Myocyte (in vitro differentiated cells): ENCODE measurements around the gene PCDHA12. TPM values are rescaled to one million over a fixed set of nuclear protein-coding genes. Genes with fewer than 3 reads are reported as not detected.
"Not testable (repeated sequence)": the region's sequence is repeated elsewhere in the genome, so short reads cannot be mapped to it uniquely, and the experiment has no call there.

Experiments
- DNase-seq: peaks from one replicate; pipeline ENCODE4 v3.0.0-alpha.2; 2012; ENCODE audit warnings: low read depth
- polyA plus RNA-seq: library from polyadenylated mRNA; unstranded; fragments of >200 nt; gene quantifications from one replicate; pipeline ENCODE4 v1.2.1, GENCODE V29; 2012; ENCODE audit warnings: missing spikeins
- total RNA-seq: library from RNA; depleted of rRNA; stranded (reverse); fragments of >200 nt; gene quantifications from 2 replicates; pipeline ENCODE4 v1.2.3, GENCODE V29; 2014

Gene PCDHA12
- total RNA-seq, result 0.03 and 0.16 TPM in 2 replicates
- not detected for polyA plus RNA-seq

- no peak for DNase-seq
These were observed at the start of gene PCDHA12 for GRCh38 chr5:140875085-140876065. Gene PCDHA12, plus strand, starts transcription at chr5:140875308. Its CDS starts 165 bp downstream, at chr5:140875473.

GRCh38 chr5:140827704-140828361, 47.3 kb upstream of the PCDHA12 start, which contains the start of gene PCDHA6:
Gene PCDHA6, plus strand, starts transcription at chr5:140827960. Its CDS starts 132 bp downstream, at chr5:140828092.
- no peak for DNase-seq

GRCh38 chr5:140828362-140828737, 46.8 kb upstream of the PCDHA12 start:
- DNase-seq, result no peak

- not testable (repeated sequence) for DNase-seq
These were observed 45.3 kb upstream of the PCDHA12 start for GRCh38 chr5:140829511-140830501.

- peak; percentile 20 for DNase-seq
These were observed 41.1 kb upstream of the PCDHA12 start, which contains the start of gene PCDHA7 for GRCh38 chr5:140833993-140834392. Gene PCDHA7, plus strand, starts transcription at chr5:140834269. Its CDS starts 115 bp downstream, at chr5:140834384.

- DNase-seq, result not testable (repeated sequence)
These were observed 40.6 kb upstream of the PCDHA12 start for GRCh38 chr5:140834439-140835008.

- no peak for DNase-seq
These were observed 39.2 kb upstream of the PCDHA12 start for GRCh38 chr5:140835622-140836510.

- no peak for DNase-seq
These were observed 33.8 kb upstream of the PCDHA12 start, which contains the start of gene PCDHA8 for GRCh38 chr5:140840978-140841962. Gene PCDHA8, plus strand, starts transcription at chr5:140841187. Its CDS starts 135 bp downstream, at chr5:140841322.

- no peak for DNase-seq
These were observed 32.0 kb upstream of the PCDHA12 start for GRCh38 chr5:140842798-140843733.

- DNase-seq, result peak; percentile 14
These were observed 26.7 kb upstream of the PCDHA12 start, which contains the start of gene PCDHA9 for GRCh38 chr5:140848139-140849102. Gene PCDHA9, plus strand, starts transcription at chr5:140848382. Its CDS starts 114 bp downstream, at chr5:140848496.

- not testable (repeated sequence) for DNase-seq
These were observed 25.1 kb upstream of the PCDHA12 start for GRCh38 chr5:140849831-140850634.

- DNase-seq, result peak; percentile 2
These were observed 19.1 kb upstream of the PCDHA12 start, which contains the start of gene PCDHA10 for GRCh38 chr5:140855772-140856674. Gene PCDHA10, plus strand, starts transcription at chr5:140855897. Its CDS starts 152 bp downstream, at chr5:140856049.
